ENCODE measurements around the gene TPD52L1.

The TPD52L1 gene

DNA sequence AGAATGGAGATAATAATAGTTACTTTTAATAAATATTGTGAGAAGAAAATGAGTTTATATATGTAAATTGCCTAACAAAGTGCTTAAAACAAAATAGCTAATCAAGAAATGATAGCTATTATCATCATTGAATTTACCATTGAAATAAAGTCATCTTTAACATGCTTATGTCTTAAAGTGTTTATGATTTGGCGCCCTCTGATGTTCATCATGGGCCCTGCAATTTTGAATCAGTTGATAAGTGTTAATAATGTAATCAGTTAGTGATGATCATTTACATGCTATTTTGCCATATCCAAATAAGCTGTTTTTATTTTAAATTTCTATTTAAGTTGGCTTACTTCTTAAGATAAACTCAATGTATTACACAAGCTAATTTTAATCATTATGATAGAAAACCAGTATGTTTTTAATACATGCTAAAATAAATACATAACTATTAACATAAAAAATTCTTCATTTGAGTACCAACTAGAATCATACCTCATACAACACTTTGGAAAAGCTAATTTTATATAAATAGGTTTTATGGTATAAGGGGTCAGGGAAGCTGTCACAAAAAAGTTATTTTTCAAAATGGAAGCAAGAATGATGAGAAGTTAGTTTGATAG is 39.2 kb upstream of the TPD52L1 start (continued):
- TF ChIP-seq CSDC2 (CRISPR knock-in tag; IDR thresholded peaks at IDR 0.05), result no peak
- TF ChIP-seq ISL1 (CRISPR knock-in tag; IDR thresholded peaks at IDR 0.05), result no peak
- no peak for TF ChIP-seq ZC3H10 (CRISPR knock-in tag; IDR thresholded peaks at IDR 0.05)
- TF ChIP-seq ZFP30 (CRISPR knock-in tag; IDR thresholded peaks at IDR 0.05), result no peak
- no peak for TF ChIP-seq BACH2 (CRISPR knock-in tag; IDR thresholded peaks at IDR 0.05; ENCODE audit: borderline replicate concordance)

DNA sequence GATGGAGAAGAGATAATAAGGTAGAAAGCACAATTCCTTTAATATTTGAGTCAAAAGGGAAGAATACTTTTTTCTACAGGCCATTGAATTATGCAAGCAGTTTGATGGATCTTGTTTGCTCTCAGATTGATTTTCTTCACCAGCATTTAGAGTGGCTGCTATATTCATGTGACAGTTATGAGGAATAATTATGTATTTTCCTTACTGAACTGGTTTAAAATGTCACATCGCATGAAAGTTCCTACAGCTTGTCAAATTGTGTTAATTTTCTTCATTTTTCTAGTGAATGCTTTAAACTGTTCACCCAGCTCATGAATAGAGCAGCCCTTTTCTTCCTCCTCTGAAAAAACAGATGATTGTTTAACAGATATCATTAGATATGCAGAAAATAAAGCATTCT is 37.4 kb upstream of the TPD52L1 start:
- no peak for ATAC-seq
- TF ChIP-seq ESRRG (CRISPR knock-in tag; IDR thresholded peaks at IDR 0.05), result no peak
- no peak for TF ChIP-seq ZFP30 (CRISPR knock-in tag; IDR thresholded peaks at IDR 0.05)
- TF ChIP-seq, protein P1, sequence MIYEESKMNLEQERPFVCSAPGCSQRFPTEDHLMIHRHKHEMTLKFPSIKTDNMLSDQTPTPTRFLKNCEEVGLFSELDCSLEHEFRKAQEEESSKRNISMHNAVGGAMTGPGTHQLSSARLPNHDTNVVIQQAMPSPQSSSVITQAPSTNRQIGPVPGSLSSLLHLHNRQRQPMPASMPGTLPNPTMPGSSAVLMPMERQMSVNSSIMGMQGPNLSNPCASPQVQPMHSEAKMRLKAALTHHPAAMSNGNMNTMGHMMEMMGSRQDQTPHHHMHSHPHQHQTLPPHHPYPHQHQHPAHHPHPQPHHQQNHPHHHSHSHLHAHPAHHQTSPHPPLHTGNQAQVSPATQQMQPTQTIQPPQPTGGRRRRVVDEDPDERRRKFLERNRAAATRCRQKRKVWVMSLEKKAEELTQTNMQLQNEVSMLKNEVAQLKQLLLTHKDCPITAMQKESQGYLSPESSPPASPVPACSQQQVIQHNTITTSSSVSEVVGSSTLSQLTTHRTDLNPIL (CRISPR knock-in tag; IDR thresholded peaks at IDR 0.05; ENCODE audit: low read depth), result no peak
- TF ChIP-seq RARB (CRISPR knock-in tag; IDR thresholded peaks at IDR 0.05), result no peak
- no peak for TF ChIP-seq CSDC2 (CRISPR knock-in tag; IDR thresholded peaks at IDR 0.05)
- no peak for TF ChIP-seq ARNTL (CRISPR knock-in tag; IDR thresholded peaks at IDR 0.05; ENCODE audit: borderline replicate concordance, low read depth)
- no peak for TF ChIP-seq ZFP3 (CRISPR knock-in tag; IDR thresholded peaks at IDR 0.05)
- TF ChIP-seq, protein P2, sequence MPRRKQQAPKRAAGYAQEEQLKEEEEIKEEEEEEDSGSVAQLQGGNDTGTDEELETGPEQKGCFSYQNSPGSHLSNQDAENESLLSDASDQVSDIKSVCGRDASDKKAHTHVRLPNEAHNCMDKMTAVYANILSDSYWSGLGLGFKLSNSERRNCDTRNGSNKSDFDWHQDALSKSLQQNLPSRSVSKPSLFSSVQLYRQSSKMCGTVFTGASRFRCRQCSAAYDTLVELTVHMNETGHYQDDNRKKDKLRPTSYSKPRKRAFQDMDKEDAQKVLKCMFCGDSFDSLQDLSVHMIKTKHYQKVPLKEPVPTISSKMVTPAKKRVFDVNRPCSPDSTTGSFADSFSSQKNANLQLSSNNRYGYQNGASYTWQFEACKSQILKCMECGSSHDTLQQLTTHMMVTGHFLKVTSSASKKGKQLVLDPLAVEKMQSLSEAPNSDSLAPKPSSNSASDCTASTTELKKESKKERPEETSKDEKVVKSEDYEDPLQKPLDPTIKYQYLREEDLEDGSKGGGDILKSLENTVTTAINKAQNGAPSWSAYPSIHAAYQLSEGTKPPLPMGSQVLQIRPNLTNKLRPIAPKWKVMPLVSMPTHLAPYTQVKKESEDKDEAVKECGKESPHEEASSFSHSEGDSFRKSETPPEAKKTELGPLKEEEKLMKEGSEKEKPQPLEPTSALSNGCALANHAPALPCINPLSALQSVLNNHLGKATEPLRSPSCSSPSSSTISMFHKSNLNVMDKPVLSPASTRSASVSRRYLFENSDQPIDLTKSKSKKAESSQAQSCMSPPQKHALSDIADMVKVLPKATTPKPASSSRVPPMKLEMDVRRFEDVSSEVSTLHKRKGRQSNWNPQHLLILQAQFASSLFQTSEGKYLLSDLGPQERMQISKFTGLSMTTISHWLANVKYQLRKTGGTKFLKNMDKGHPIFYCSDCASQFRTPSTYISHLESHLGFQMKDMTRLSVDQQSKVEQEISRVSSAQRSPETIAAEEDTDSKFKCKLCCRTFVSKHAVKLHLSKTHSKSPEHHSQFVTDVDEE (CRISPR knock-in tag; IDR thresholded peaks at IDR 0.05), result no peak

DNA sequence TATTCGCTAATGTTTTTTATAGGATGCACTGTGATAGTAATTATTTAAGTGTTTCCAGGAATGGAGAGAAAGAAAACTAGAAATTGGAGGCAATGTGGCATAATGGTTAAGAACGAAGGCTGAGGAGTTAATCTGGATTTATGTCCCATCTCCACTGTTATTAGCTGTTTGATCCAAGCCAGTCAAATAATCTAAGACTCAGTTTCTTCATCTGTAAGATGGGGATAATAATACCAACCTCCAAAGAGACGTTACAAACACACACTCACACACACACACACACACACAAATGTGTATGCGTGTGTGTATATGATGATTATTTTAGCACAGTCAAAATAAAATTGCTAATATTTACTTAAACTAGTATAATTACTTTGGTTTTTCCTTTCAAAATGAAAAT is 36.9 kb upstream of the TPD52L1 start:
- TF ChIP-seq BACH2 (CRISPR knock-in tag; IDR thresholded peaks at IDR 0.05; ENCODE audit: borderline replicate concordance), result no peak
- TF ChIP-seq TCF4 (CRISPR knock-in tag; IDR thresholded peaks at IDR 0.05; ENCODE audit: borderline replicate concordance), result no peak
- TF ChIP-seq, protein P3, sequence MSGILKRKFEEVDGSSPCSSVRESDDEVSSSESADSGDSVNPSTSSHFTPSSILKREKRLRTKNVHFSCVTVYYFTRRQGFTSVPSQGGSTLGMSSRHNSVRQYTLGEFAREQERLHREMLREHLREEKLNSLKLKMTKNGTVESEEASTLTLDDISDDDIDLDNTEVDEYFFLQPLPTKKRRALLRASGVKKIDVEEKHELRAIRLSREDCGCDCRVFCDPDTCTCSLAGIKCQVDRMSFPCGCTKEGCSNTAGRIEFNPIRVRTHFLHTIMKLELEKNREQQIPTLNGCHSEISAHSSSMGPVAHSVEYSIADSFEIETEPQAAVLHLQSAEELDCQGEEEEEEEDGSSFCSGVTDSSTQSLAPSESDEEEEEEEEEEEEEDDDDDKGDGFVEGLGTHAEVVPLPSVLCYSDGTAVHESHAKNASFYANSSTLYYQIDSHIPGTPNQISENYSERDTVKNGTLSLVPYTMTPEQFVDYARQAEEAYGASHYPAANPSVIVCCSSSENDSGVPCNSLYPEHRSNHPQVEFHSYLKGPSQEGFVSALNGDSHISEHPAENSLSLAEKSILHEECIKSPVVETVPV (CRISPR knock-in tag; IDR thresholded peaks at IDR 0.05), result no peak
- no peak for TF ChIP-seq ZNF8 (CRISPR knock-in tag; IDR thresholded peaks at IDR 0.05)
- no peak for ATAC-seq

DNA sequence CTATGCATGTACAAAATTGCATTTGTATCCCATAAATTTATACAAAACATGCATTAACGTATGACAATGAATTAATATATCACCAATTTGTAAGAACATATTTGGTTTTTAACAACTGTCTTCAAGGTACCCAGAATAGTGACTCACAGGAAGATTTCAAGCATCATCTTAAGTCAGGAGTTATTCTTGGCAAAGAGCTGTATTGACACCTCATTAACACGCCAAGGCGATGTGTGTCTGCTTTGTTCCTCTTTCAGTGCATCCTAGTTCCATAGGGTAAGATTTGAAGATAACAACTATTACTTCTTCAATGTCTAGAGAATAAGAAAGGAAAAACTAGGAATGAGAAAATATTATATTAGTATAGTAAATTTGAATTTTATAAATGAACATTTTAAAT is 35.8 kb upstream of the TPD52L1 start:
- ATAC-seq, result no peak
- TF ChIP-seq, protein P3 (CRISPR knock-in tag; IDR thresholded peaks at IDR 0.05), result no peak
- TF ChIP-seq, protein P1 (CRISPR knock-in tag; IDR thresholded peaks at IDR 0.05; ENCODE audit: low read depth), result no peak
- TF ChIP-seq ZNF8 (CRISPR knock-in tag; IDR thresholded peaks at IDR 0.05) (no peak), ISL1 (CRISPR knock-in tag; IDR thresholded peaks at IDR 0.05) (no peak), SNAI2 (CRISPR knock-in tag; IDR thresholded peaks at IDR 0.05) (no peak), CSDC2 (CRISPR knock-in tag; IDR thresholded peaks at IDR 0.05) (no peak), RARB (CRISPR knock-in tag; IDR thresholded peaks at IDR 0.05) (no peak), ZFP3 (CRISPR knock-in tag; IDR thresholded peaks at IDR 0.05) (no peak), ZNF565 (CRISPR knock-in tag; conservative IDR thresholded peaks at IDR 0.05; ENCODE audit: low read depth) (no peak), BACH2 (CRISPR knock-in tag; IDR thresholded peaks at IDR 0.05; ENCODE audit: borderline replicate concordance) (no peak), GLIS3 (CRISPR knock-in tag; IDR thresholded peaks at IDR 0.05) (no peak), OSR1 (CRISPR knock-in tag; IDR thresholded peaks at IDR 0.05) (no peak)
- TF ChIP-seq, protein P4, sequence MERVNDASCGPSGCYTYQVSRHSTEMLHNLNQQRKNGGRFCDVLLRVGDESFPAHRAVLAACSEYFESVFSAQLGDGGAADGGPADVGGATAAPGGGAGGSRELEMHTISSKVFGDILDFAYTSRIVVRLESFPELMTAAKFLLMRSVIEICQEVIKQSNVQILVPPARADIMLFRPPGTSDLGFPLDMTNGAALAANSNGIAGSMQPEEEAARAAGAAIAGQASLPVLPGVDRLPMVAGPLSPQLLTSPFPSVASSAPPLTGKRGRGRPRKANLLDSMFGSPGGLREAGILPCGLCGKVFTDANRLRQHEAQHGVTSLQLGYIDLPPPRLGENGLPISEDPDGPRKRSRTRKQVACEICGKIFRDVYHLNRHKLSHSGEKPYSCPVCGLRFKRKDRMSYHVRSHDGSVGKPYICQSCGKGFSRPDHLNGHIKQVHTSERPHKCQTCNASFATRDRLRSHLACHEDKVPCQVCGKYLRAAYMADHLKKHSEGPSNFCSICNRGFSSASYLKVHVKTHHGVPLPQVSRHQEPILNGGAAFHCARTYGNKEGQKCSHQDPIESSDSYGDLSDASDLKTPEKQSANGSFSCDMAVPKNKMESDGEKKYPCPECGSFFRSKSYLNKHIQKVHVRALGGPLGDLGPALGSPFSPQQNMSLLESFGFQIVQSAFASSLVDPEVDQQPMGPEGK (CRISPR knock-in tag; IDR thresholded peaks at IDR 0.05; ENCODE audit: borderline replicate concordance), result no peak
- TF ChIP-seq, protein P2 (CRISPR knock-in tag; IDR thresholded peaks at IDR 0.05), result no peak
- TF ChIP-seq, protein P5, sequence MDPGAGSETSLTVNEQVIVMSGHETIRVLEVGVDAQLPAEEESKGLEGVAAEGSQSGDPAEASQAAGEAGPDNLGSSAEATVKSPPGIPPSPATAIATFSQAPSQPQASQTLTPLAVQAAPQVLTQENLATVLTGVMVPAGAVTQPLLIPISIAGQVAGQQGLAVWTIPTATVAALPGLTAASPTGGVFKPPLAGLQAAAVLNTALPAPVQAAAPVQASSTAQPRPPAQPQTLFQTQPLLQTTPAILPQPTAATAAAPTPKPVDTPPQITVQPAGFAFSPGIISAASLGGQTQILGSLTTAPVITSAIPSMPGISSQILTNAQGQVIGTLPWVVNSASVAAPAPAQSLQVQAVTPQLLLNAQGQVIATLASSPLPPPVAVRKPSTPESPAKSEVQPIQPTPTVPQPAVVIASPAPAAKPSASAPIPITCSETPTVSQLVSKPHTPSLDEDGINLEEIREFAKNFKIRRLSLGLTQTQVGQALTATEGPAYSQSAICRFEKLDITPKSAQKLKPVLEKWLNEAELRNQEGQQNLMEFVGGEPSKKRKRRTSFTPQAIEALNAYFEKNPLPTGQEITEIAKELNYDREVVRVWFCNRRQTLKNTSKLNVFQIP (CRISPR knock-in tag; IDR thresholded peaks at IDR 0.05; ENCODE audit: borderline replicate concordance, low read depth), result no peak

Data from SK-N-SH treated with all-trans-retinoic acid at 6 μM for 48 hours (cell line).